ENCODE measurements around the gene MAGI2.
A peak's percentile ranks its signal among the peaks of the same experiment; 100 is the strongest.

GRCh38 chr7:79272066-79272669 lies 181.3 kb downstream of the MAGI2 start:
- TF ChIP-seq EZH2 (IDR thresholded peaks at IDR 0.05; ENCODE audit: borderline replicate concordance, low read depth, low read length, poor library complexity, severe bottlenecking): no peak
- TF ChIP-seq, protein P1, sequence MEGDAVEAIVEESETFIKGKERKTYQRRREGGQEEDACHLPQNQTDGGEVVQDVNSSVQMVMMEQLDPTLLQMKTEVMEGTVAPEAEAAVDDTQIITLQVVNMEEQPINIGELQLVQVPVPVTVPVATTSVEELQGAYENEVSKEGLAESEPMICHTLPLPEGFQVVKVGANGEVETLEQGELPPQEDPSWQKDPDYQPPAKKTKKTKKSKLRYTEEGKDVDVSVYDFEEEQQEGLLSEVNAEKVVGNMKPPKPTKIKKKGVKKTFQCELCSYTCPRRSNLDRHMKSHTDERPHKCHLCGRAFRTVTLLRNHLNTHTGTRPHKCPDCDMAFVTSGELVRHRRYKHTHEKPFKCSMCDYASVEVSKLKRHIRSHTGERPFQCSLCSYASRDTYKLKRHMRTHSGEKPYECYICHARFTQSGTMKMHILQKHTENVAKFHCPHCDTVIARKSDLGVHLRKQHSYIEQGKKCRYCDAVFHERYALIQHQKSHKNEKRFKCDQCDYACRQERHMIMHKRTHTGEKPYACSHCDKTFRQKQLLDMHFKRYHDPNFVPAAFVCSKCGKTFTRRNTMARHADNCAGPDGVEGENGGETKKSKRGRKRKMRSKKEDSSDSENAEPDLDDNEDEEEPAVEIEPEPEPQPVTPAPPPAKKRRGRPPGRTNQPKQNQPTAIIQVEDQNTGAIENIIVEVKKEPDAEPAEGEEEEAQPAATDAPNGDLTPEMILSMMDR (conservative IDR thresholded peaks at IDR 0.05; ENCODE audit: low read depth, low read length): peak; percentile 72

All from A673 (cell line).